Measurements from ENCODE around the gene JUND. TPM values are rescaled to one million over a fixed set of nuclear protein-coding genes. Genes with fewer than 3 reads are reported as not detected.

Gene JUND
- total and polyA plus RNA-seq, 2 experiments from 2014 or later, result 40.0 to 181 TPM

DNA sequence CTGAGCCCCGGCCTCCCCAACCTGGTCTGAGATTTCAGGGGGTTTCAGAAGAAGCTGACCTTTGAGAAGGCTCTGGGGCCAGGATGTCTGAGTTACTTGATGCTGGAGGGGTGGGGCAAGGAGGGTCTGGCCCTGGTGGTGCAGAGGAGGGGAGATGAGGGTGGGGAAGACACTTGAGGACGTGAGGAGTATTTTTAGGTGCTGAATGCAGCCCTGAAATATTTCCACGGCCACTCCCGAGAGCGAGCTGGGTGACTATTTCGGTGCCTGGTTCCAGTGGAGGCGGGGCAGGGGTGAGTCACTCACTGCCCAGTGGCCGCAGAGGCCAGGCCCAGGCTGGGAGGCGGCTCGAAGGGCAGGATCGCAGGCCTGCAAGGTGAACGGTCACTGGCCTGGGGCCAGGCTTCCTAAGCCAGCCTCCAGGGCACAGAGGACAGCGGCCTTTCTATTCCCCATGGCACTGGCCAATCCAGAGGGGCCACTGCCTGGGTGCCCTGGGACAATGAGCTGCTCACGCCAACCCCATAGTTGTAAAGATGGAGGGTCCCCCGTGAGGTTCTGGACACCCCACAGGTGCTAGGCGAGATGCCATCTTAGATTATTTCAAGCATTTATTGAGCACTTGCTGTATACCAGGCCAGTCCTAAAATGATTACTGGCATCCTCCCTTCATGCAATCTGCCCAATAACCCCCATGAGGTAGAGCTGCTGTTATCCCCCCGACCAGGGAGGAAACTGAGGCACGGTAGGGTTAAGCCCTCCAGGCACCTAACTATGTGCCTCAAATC lies 19.7 kb upstream of the JUND start:
- H3K9me3 Mint-ChIP-seq, result no peaks in the 10 kb centered on the region
- peaks cover 37% of the 10 kb centered on the region for H3K4me1 ChIP-seq (ENCODE audit: insufficient read depth)
- no peak overlapping the region for H3K4me2 ChIP-seq
- H3K36me3 Mint-ChIP-seq (ENCODE audit: low read depth), result peaks cover 3% of the 10 kb centered on the region; the same call in 1 of the 3 replicates
- H3K27me3 Mint-ChIP-seq (ENCODE audit: insufficient read depth, low read depth, poor library complexity), result peaks cover 15% of the 10 kb centered on the region
- H3K9me2 ChIP-seq (ENCODE audit: insufficient read depth), result no peaks in the 10 kb centered on the region
- peaks cover 24% of the 10 kb centered on the region for H3K4me1 Mint-ChIP-seq
- no peaks in the 10 kb centered on the region for H3K36me3 ChIP-seq (ENCODE audit: insufficient read depth)
- H3K27ac Mint-ChIP-seq, result no peak overlapping the region
- H3K4me3 ChIP-seq, result no peak overlapping the region
- no peak for TF ChIP-seq ZNF114 (CRISPR knock-in tag; IDR thresholded peaks at IDR 0.05)
- TF ChIP-seq, protein P1, sequence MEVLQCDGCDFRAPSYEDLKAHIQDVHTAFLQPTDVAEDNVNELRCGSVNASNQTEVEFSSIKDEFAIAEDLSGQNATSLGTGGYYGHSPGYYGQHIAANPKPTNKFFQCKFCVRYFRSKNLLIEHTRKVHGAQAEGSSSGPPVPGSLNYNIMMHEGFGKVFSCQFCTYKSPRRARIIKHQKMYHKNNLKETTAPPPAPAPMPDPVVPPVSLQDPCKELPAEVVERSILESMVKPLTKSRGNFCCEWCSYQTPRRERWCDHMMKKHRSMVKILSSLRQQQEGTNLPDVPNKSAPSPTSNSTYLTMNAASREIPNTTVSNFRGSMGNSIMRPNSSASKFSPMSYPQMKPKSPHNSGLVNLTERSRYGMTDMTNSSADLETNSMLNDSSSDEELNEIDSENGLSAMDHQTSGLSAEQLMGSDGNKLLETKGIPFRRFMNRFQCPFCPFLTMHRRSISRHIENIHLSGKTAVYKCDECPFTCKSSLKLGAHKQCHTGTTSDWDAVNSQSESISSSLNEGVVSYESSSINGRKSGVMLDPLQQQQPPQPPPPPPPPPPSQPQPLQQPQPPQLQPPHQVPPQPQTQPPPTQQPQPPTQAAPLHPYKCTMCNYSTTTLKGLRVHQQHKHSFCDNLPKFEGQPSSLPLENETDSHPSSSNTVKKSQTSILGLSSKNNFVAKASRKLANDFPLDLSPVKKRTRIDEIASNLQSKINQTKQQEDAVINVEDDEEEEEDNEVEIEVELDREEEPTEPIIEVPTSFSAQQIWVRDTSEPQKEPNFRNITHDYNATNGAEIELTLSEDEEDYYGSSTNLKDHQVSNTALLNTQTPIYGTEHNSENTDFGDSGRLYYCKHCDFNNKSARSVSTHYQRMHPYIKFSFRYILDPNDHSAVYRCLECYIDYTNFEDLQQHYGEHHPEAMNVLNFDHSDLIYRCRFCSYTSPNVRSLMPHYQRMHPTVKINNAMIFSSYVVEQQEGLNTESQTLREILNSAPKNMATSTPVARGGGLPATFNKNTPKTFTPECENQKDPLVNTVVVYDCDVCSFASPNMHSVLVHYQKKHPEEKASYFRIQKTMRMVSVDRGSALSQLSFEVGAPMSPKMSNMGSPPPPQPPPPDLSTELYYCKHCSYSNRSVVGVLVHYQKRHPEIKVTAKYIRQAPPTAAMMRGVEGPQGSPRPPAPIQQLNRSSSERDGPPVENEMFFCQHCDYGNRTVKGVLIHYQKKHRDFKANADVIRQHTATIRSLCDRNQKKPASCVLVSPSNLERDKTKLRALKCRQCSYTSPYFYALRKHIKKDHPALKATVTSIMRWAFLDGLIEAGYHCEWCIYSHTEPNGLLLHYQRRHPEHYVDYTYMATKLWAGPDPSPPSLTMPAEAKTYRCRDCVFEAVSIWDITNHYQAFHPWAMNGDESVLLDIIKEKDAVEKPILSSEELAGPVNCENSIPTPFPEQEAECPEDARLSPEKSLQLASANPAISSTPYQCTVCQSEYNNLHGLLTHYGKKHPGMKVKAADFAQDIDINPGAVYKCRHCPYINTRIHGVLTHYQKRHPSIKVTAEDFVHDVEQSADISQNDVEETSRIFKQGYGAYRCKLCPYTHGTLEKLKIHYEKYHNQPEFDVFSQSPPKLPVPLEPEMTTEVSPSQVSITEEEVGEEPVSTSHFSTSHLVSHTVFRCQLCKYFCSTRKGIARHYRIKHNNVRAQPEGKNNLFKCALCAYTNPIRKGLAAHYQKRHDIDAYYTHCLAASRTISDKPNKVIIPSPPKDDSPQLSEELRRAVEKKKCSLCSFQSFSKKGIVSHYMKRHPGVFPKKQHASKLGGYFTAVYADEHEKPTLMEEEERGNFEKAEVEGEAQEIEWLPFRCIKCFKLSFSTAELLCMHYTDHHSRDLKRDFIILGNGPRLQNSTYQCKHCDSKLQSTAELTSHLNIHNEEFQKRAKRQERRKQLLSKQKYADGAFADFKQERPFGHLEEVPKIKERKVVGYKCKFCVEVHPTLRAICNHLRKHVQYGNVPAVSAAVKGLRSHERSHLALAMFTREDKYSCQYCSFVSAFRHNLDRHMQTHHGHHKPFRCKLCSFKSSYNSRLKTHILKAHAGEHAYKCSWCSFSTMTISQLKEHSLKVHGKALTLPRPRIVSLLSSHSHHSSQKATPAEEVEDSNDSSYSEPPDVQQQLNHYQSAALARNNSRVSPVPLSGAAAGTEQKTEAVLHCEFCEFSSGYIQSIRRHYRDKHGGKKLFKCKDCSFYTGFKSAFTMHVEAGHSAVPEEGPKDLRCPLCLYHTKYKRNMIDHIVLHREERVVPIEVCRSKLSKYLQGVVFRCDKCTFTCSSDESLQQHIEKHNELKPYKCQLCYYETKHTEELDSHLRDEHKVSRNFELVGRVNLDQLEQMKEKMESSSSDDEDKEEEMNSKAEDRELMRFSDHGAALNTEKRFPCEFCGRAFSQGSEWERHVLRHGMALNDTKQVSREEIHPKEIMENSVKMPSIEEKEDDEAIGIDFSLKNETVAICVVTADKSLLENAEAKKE (CRISPR knock-in tag; IDR thresholded peaks at IDR 0.05), result no peak
- TF ChIP-seq, protein P2, sequence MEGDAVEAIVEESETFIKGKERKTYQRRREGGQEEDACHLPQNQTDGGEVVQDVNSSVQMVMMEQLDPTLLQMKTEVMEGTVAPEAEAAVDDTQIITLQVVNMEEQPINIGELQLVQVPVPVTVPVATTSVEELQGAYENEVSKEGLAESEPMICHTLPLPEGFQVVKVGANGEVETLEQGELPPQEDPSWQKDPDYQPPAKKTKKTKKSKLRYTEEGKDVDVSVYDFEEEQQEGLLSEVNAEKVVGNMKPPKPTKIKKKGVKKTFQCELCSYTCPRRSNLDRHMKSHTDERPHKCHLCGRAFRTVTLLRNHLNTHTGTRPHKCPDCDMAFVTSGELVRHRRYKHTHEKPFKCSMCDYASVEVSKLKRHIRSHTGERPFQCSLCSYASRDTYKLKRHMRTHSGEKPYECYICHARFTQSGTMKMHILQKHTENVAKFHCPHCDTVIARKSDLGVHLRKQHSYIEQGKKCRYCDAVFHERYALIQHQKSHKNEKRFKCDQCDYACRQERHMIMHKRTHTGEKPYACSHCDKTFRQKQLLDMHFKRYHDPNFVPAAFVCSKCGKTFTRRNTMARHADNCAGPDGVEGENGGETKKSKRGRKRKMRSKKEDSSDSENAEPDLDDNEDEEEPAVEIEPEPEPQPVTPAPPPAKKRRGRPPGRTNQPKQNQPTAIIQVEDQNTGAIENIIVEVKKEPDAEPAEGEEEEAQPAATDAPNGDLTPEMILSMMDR (conservative IDR thresholded peaks at IDR 0.05; ENCODE audit: low read depth in 2 of 2), result no peak
- TF ChIP-seq EZH2phosphoT487 (IDR thresholded peaks at IDR 0.05; ENCODE audit: unreplicated experiment), result no peak
- no peak for TF ChIP-seq POLR2AphosphoS5 (IDR thresholded peaks at IDR 0.05; ENCODE audit: low read depth)
- TF ChIP-seq, protein P3, sequence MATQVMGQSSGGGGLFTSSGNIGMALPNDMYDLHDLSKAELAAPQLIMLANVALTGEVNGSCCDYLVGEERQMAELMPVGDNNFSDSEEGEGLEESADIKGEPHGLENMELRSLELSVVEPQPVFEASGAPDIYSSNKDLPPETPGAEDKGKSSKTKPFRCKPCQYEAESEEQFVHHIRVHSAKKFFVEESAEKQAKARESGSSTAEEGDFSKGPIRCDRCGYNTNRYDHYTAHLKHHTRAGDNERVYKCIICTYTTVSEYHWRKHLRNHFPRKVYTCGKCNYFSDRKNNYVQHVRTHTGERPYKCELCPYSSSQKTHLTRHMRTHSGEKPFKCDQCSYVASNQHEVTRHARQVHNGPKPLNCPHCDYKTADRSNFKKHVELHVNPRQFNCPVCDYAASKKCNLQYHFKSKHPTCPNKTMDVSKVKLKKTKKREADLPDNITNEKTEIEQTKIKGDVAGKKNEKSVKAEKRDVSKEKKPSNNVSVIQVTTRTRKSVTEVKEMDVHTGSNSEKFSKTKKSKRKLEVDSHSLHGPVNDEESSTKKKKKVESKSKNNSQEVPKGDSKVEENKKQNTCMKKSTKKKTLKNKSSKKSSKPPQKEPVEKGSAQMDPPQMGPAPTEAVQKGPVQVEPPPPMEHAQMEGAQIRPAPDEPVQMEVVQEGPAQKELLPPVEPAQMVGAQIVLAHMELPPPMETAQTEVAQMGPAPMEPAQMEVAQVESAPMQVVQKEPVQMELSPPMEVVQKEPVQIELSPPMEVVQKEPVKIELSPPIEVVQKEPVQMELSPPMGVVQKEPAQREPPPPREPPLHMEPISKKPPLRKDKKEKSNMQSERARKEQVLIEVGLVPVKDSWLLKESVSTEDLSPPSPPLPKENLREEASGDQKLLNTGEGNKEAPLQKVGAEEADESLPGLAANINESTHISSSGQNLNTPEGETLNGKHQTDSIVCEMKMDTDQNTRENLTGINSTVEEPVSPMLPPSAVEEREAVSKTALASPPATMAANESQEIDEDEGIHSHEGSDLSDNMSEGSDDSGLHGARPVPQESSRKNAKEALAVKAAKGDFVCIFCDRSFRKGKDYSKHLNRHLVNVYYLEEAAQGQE (IDR thresholded peaks at IDR 0.05; ENCODE audit: unreplicated experiment), result no peak
- no peak for TF ChIP-seq ZNF331 (CRISPR knock-in tag; IDR thresholded peaks at IDR 0.05; ENCODE audit: low read depth)
- TF ChIP-seq STAT1 (IDR thresholded peaks at IDR 0.05; ENCODE audit: unreplicated experiment), result no peak
- TF ChIP-seq, protein P4, sequence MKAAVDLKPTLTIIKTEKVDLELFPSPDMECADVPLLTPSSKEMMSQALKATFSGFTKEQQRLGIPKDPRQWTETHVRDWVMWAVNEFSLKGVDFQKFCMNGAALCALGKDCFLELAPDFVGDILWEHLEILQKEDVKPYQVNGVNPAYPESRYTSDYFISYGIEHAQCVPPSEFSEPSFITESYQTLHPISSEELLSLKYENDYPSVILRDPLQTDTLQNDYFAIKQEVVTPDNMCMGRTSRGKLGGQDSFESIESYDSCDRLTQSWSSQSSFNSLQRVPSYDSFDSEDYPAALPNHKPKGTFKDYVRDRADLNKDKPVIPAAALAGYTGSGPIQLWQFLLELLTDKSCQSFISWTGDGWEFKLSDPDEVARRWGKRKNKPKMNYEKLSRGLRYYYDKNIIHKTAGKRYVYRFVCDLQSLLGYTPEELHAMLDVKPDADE (IDR thresholded peaks at IDR 0.05), result no peak
- TF ChIP-seq NANOG (IDR thresholded peaks at IDR 0.05; ENCODE audit: borderline replicate concordance), result no peak
- TF ChIP-seq EZH2 (IDR thresholded peaks at IDR 0.05; ENCODE audit: low read depth, unreplicated experiment), result no peak
- TF ChIP-seq CREB1 (CRISPR knock-in tag; IDR thresholded peaks at IDR 0.05; ENCODE audit: low read depth), result no peak
- TF ChIP-seq JUNB (IDR thresholded peaks at IDR 0.05; ENCODE audit: unreplicated experiment), result no peak
- H3K79me2 ChIP-seq (replicated peaks; ENCODE audit: insufficient read depth), result no peaks in the 10 kb centered on the region
- H3K27me3 ChIP-seq (ENCODE audit: insufficient read depth), result no peaks in the 10 kb centered on the region
- H4K20me1 ChIP-seq (replicated peaks; ENCODE audit: insufficient read depth), result no peaks in the 10 kb centered on the region
- H2AFZ ChIP-seq, result no peak overlapping the region
- DNase-seq (ENCODE audit: low spot score), result no peak
- H3K4me3 Mint-ChIP-seq, result no peak overlapping the region
- peaks cover 30% of the 10 kb centered on the region for H3F3A ChIP-seq (replicated peaks; ENCODE audit: low read depth)
- no peak overlapping the region for H3K27ac ChIP-seq (ENCODE audit: low read depth)
- ATAC-seq, result no peak
